Osteoblast (primary cell): ENCODE measurements around the gene TAGLN3. TPM values are rescaled to one million over a fixed set of nuclear protein-coding genes. Genes with fewer than 3 reads are reported as not detected.

ENCODE experiments used
- DNase-seq: peaks from one replicate; pipeline ENCODE4 v3.0.0; 2011; ENCODE audit warnings: low spot score, mixed read lengths; ENCODE audit not compliant: insufficient read length; ENCODE audit errors: missing footprints
- H2AFZ ChIP-seq: 2 replicates; pipeline ENCODE4 v1.6.0; 2011; ENCODE audit warnings: mild to moderate bottlenecking, low read length
- H3K27ac ChIP-seq: 2 replicates; pipeline ENCODE4 v1.5.1; 2011; ENCODE audit warnings: mild to moderate bottlenecking, low read depth, low read length, moderate library complexity
- H3K27me3 ChIP-seq: 2 replicates; pipeline ENCODE4 v1.6.0; 2012; ENCODE audit warnings: mild to moderate bottlenecking, control low read depth, inconsistent platforms, low read length, moderate library complexity; ENCODE audit not compliant: insufficient read depth
- H3K36me3 ChIP-seq: 2 replicates; pipeline ENCODE4 v1.5.1; 2011; ENCODE audit warnings: mild to moderate bottlenecking, low read length, control low read depth, moderate library complexity; ENCODE audit not compliant: insufficient read depth
- H3K4me1 ChIP-seq: 2 replicates; pipeline ENCODE4 v1.5.1; 2011; ENCODE audit warnings: mild to moderate bottlenecking, low read length, control low read depth, moderate library complexity; ENCODE audit not compliant: insufficient read depth
- H3K4me2 ChIP-seq: 2 replicates; pipeline ENCODE4 v1.6.0; 2011; ENCODE audit warnings: mild to moderate bottlenecking, low read length; ENCODE audit not compliant: insufficient read depth
- H3K4me3 ChIP-seq: fragments of 200-600 bp; sonication (generic); 3 replicates; pipeline ENCODE4 v1.5.1; 2012; ENCODE audit warnings: mild to moderate bottlenecking, low read length, inconsistent platforms; ENCODE audit not compliant: insufficient read depth
- H3K79me2 ChIP-seq: 2 replicates; pipeline ENCODE4 v1.6.0; 2012; ENCODE audit warnings: mild to moderate bottlenecking, low read length, control low read depth, inconsistent platforms; ENCODE audit not compliant: insufficient read depth
- H3K9me3 ChIP-seq: 2 replicates; pipeline ENCODE4 v1.5.1; 2011; ENCODE audit warnings: low read depth, low read length, control low read depth
- H4K20me1 ChIP-seq: 2 replicates; pipeline ENCODE4 v1.6.0; 2012; ENCODE audit warnings: mild to moderate bottlenecking, low read length, control low read depth; ENCODE audit not compliant: insufficient read depth
- total RNA-seq: library from RNA; depleted of rRNA; stranded (reverse); fragments of >200 nt; gene quantifications from 2 replicates; pipeline ENCODE4 v1.2.3, GENCODE V29; 2012
- TF ChIP-seq, protein P1 (sequence below): IDR thresholded peaks from 2 replicates; pipeline ENCODE4 v1.5.1; 2011; ENCODE audit warnings: mild to moderate bottlenecking, low read depth, low read length, moderate library complexity; ENCODE audit errors: extremely low read depth

TAGLN3 gene
- total RNA-seq, 1 donor = not detected

DNA sequence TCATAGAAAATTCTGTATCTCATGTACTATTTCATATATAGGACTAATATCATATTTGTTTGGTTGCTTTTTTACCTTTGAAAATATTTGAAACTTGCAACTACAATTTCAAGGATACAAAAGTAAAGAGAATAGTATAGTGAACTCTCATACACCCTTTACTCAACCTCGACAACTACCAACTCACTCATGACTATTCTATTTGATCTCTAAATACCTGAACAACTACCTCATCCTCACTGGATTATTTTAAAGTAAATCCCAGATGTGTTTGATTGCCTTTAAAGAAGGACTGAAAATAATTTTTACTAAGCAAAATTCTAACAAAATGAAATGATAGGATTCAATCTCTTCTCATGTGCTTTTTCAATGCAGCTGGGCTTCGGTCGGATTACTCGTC is 47.9 kb downstream of the TAGLN3 start:
- peaks cover 3% of the 10 kb centered on the region for H3K4me1 ChIP-seq
- peak; percentile 42 for DNase-seq
- no peaks in the 10 kb centered on the region for H3K79me2 ChIP-seq
- H2AFZ ChIP-seq = no peak overlapping the region
- TF ChIP-seq, protein P1, sequence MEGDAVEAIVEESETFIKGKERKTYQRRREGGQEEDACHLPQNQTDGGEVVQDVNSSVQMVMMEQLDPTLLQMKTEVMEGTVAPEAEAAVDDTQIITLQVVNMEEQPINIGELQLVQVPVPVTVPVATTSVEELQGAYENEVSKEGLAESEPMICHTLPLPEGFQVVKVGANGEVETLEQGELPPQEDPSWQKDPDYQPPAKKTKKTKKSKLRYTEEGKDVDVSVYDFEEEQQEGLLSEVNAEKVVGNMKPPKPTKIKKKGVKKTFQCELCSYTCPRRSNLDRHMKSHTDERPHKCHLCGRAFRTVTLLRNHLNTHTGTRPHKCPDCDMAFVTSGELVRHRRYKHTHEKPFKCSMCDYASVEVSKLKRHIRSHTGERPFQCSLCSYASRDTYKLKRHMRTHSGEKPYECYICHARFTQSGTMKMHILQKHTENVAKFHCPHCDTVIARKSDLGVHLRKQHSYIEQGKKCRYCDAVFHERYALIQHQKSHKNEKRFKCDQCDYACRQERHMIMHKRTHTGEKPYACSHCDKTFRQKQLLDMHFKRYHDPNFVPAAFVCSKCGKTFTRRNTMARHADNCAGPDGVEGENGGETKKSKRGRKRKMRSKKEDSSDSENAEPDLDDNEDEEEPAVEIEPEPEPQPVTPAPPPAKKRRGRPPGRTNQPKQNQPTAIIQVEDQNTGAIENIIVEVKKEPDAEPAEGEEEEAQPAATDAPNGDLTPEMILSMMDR = no peak
- H3K4me3 ChIP-seq = no peak overlapping the region
- H3K27me3 ChIP-seq = no peaks in the 10 kb centered on the region
- no peak overlapping the region for H3K4me2 ChIP-seq
- H3K36me3 ChIP-seq = no peaks in the 10 kb centered on the region
- H4K20me1 ChIP-seq = no peaks in the 10 kb centered on the region
- no peaks in the 10 kb centered on the region for H3K9me3 ChIP-seq
- no peak overlapping the region for H3K27ac ChIP-seq

DNA sequence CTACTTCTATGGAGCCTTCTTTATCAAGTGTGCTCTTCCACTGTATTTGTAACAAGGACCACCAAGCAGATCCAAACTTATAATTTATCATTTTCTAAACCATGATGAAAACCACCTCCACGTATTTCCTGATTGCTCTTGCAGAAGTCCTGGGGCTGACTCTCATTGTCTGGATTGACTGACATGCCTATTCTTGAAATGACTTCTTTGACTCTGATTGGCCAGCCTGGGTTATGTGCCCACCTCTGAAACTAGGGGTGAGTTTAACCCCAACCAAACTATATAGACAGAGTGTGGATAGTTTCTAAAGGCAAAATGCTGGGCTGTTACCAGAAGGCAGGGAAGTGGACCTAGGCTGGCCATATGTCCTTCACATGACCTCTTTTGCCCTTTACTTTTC is 48.5 kb downstream of the TAGLN3 start:
- DNase-seq = no peak
- TF ChIP-seq, protein P1 = no peak
- H3K4me2 ChIP-seq = no peak overlapping the region
- H3K79me2 ChIP-seq = no peaks in the 10 kb centered on the region
- H3K4me3 ChIP-seq = no peak overlapping the region
- H2AFZ ChIP-seq = no peak overlapping the region
- no peaks in the 10 kb centered on the region for H3K9me3 ChIP-seq
- peaks cover 3% of the 10 kb centered on the region for H3K4me1 ChIP-seq
- H3K27me3 ChIP-seq = no peaks in the 10 kb centered on the region
- no peaks in the 10 kb centered on the region for H4K20me1 ChIP-seq
- H3K27ac ChIP-seq = no peak overlapping the region
- H3K36me3 ChIP-seq = no peaks in the 10 kb centered on the region

DNA sequence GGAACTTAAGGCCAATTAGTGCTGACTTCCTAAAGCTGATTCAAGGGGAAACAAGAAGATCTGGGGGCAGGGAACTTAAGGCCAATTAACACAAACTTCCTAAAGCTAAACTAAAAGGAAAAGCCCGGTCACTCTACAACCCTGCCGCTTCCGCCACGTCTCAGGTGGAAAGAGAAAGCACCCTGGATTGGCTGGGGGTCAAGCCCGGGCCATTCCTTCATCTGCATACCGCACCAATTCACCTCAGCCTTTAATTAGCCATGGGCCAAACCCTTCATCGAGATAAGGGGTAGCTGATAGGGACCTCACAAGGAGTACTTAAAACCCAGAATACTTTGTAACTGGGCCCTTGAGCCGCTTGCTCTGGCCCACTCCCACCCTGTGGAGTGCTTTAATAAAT is 50.2 kb downstream of the TAGLN3 start:
- Histone ChIP-seq H3K27ac (no peak overlapping the region), H3K4me1 (peaks cover 2% of the 10 kb centered on the region), H3K9me3 (no peaks in the 10 kb centered on the region)

DNA sequence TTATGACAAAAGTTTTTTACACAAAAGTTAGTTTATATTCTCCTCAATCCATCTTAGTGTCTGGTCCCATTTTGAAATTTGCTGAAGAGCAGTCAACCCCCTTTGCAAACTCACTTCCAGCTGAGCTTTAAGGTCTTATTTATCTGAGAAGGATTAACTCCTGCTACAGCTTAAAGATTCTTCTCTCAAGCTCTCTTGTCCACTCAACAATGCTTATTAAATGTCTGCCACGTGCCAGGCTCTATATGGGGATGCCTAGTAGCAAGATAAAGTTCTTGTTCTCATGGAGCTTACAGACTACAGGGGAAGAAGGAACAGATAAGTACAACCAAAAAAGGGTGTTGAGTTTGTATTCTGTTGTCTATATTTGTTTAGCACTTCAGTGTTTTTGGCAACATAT is 54.5 kb downstream of the TAGLN3 start:
- Histone ChIP-seq H3K4me3 (no peak overlapping the region), H3K27me3 (peaks cover 2% of the 10 kb centered on the region), H3K79me2 (no peaks in the 10 kb centered on the region), H3K4me1 (peaks cover 8% of the 10 kb centered on the region), H3K36me3 (no peaks in the 10 kb centered on the region), H3K9me3 (no peaks in the 10 kb centered on the region), H2AFZ (no peak overlapping the region), H3K4me2 (no peak overlapping the region), H3K27ac (no peak overlapping the region), H4K20me1 (no peaks in the 10 kb centered on the region)
- TF ChIP-seq, protein P1 = no peak
- DNase-seq = no peak

More for the DNA sequence above, 50.2 kb downstream of the TAGLN3 start:
- Histone ChIP-seq H3K4me3 (no peak overlapping the region), H3K36me3 (no peaks in the 10 kb centered on the region), H3K27me3 (peaks cover 2% of the 10 kb centered on the region), H3K4me2 (no peak overlapping the region), H4K20me1 (no peaks in the 10 kb centered on the region), H3K79me2 (no peaks in the 10 kb centered on the region), H2AFZ (no peak overlapping the region)
- DNase-seq = no peak
- TF ChIP-seq, protein P1 = no peak
